Stimulated activated CD4-positive, alpha-beta T cell treated with anti-CD3 and anti-CD28 coated beads, Interleukin-15, amount 100 ng/mL, for 1 hour (primary cell): ENCODE results near the gene TPK1.
"Not testable (repeated sequence)": the region's sequence is repeated elsewhere in the genome, so short reads cannot be mapped to it uniquely, and the experiment has no call there.

Experiments used
- DNase-seq, 2 donors: peaks; one replicate each; pipeline ENCODE4 v3.0.0-alpha.2; 2020; ENCODE audit warnings: low read depth in 1 of 2, low spot score in 1 of 2

The TPK1 gene

DNA sequence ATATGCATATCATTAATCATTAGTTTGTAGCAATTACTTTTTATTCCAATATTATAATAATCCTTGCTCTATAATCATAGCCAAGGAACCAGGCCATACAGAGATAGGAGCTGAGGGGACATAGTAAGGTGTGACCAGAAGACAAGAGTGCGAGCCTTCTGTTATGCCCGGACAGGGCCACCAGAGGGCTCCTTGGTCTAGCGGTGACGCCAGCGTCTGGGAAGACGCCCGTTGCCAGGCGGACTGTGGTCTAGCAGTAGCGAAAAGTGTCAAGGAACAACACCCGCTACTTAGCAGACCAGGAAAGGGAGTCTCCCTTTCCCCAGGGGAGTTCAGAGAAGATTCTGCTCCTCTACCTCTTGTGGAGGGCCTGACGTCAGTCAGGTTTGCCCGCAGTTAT is 109.0 kb downstream of the TPK1 start:
- DNase-seq: not testable (repeated sequence)

DNA sequence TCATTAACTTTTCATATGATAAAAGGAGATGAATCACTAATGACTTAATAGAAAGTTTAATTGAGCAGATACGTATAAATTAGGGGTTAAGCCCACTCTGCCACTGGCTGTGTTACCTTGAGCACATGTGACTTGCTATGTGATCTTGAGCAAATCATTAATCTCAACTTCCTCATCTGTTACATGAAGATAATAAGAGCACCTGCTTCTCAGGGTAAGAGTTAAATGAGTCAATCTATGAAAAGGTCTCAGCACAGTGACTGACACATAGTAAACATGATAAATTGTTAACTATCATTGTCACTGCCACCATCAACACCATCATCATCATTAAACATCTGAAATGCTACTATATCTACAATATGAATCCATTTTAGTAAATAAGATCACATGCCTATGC is 110.8 kb downstream of the TPK1 start:
- no peak for DNase-seq

DNA sequence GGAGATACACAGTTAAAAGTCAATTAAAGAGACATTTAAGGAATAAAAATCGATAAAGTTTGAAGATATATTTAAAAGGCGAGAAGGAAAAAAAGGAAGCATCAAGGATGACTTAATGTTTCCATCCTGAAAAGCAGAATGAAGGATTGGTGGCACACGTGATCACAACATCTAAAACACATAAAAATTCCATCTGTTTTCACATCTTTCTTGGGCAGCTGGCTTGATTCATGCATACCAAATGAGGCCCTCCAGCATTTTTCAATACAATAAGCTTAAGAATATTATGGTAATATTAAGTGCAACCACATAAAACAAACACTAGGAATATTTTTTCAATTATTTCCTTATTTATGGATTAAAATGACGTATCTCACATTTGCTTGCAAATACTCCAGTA is 112.6 kb downstream of the TPK1 start:
- DNase-seq: no peak

DNA sequence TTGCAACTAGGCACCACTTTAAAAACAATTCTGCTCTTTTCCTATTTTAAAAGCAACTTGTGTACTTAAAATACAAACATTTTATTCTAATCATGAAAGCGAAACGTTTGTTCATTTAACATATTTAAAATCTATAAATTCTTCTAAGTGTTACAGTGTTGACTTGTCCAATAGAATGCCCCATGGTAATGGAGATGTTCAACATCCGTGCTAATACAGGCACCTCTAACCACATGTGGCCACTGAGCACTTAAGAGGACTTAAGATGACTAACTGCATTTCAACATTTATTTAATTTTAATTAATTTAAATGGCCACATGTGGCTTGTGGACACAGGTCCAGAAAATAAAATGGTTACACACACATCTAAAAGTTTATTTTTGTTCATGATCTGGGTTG is 115.1 kb downstream of the TPK1 start:
- no peak for DNase-seq

DNA sequence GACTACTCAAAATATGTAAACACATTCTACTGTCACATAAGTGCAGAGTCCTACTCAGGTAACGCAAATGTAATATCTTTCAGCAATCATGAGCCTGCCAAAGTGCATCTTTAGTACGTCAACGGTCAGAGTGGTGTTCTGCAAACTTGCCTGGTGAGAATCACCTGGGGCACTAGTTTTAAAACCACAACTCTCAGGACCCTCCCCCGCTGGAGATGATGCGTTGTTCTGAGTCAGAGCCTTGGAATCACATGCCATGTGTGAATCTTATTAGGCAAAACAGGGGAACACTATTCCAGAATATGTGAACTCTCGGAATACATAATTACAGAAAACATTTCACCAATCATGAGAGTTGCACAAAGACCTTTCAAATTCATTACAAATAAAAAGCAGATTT is 115.7 kb downstream of the TPK1 start:
- DNase-seq: no peak

DNA sequence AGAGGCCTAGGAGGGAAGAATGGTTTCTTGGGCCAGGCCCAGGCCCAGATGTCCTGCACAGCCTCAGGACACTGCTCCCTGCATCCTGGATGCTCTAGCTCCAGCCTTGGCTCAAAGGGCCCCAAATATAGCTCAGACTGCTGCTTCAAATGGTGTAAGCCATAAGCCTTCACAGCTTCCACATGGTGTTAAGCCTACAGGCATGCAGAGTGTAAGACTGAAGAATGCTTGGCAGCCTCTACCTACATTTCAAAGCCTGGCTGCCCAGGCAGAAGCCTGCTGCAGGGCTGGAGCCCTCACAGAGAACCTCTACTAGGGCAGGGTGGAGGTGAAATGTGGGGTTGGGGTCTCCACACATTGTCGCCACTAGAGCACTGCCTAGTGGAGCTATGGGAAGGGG is 118.1 kb downstream of the TPK1 start:
- DNase-seq: no peak

DNA sequence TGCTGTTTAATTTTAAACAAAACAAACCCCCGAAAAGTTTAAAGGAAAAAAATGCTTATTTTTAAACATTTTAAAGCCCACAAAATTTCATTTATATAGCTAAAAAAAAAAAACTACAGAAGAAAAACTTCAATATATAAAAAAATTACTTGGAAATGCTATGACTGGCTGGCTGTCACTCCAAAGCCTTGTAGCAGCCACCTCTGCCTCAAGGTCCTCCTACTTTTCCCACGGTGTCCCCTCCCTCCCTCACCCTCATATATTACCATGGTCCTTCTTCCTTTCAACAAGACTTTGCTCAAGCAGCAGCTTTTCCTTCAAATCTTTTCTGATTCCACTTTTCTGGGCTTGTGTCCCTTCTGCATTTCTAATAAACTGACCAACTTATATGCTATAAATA is 122.0 kb downstream of the TPK1 start:
- DNase-seq: no peak

DNA sequence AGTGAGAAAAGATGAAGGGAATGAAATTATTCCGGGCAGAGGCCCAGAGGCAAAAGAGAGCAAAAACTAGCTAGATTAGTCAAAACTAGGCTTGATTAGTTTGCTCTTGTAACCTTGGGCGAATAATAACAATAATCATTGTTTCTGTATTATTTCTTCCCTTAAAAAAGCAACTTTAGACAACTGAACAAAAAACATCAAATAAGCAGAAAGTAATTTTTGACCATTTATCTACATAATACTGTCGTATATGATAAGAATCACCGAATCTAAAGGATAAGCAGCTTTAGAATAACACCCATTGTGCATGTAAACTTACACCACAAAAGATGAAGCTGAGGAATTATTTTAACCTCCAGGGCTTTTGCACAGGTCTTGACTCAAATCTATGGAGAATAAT is 125.1 kb downstream of the TPK1 start:
- no peak for DNase-seq

DNA sequence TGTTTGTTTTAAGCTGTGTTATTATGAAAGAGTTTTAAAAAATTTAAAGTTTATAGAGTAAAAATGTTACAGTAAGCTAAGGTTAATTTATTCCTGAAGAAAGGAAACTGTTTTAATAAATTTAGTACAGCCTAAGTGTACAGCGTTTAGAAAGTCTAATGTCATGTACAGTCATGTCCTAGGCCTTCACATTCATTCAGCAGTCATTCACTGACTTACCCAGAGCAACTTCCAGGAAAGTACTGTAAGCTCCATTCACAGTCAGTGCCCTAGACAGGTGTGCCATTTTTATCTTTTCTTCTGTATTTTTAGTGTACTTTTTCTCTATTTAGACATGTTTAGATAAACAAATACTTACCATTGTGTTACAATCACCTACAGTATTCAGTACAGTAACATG is 126.8 kb downstream of the TPK1 start:
- DNase-seq: no peak

DNA sequence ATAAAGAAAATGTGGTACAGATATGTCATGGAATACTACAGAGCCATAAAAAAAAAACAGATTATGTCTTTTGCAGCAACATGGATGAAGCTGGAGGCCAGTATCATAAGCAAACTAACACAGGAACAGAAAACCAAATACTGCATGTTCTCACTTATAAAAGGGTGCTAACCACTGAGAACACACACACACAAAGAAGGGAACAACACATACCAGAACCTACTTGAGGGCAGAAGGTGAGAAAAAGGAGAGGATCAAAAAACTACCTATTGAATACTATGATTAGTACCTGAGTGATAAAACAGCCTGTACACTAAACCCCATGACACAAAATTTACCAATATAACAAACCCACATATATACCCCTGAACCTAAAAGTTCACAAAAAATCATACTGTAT is 144.6 kb downstream of the TPK1 start:
- no peak for DNase-seq

DNA sequence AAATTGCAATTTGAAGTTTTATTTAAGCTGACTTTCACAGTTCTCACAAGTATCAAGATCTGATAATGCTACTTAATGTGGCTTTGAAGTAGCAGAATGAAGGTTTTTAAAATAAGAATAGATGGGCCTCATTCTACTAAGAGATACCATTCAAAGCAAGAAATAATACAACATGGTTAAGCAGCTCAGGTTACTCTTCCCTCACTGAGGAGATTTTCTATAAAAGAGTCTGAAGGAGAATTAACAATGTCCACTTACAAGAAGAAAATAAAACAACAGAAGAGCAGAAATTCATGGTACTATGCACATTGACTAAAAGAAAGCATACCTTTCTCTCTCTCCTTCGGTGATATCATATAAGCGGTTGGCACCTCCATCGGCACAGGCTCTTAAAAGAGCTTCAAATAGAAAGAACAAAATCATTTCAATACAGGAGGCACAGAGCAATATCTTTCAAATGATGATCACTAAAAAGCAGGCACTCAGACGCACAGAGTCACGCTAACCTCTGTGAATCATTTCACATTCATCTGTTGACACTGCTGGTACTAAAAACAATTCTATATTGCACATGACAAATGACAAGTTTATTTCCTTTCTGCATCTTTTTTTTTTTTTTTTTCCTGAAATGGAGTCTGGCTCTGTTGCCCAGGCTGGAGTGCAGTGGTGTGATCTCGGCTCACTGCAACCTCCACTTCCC is 153.1 kb downstream of the TPK1 start:
- DNase-seq: no peak

DNA sequence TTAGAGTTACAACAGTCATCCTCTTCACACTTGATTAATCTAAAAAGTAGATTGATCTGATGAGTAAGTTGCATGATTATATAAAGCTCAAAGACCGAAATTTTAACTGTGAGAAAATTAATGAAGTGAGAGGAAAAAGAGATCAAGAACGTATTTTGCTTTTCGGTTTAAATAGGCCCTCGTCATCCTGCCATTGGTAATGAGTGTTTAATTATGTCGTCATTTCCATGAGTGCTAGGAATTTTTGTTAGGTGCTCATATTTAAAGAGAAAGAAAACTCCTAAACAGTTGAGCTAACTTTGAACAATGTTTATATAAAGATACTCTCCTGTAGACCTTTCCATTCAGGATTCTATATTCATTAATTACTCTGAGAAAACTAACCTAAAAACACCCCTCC is 159.4 kb downstream of the TPK1 start:
- DNase-seq: no peak

DNA sequence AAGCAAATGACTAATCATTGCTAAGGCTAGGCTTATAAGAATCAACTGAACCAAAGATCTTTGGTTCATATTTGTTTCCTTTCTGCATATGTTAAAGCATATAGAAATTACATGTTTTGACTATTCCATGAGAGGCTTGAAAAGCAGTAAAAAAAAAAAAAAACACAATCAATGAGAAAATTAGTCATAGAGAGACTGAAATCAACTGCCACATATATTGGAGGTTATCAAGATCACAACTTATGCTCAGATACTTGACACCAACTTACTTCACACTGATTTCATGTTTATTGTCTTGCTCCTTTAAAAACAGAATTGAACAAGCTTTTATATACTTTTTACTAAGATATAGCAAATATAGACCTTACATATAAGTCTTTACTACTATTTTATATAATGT is 161.3 kb downstream of the TPK1 start:
- DNase-seq: no peak

DNA sequence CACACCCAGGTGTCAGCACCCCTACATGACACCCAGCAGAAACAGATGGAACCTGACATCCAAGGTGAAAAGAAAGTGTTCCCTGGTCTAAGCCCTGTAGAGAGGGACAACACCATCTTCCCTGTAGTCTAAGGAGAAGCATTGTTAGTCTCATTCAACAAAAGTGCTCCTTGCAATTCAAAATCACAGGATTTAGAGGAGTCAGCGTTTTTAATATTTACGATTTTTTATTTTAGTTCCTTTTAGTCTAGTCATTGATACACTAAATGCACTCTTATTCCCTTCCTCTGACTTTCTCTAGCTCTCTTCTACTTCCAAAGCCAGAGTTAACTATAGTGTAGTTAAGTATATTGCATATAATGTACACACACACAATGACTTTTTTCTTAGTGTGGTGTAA is 163.0 kb downstream of the TPK1 start:
- DNase-seq: no peak

DNA sequence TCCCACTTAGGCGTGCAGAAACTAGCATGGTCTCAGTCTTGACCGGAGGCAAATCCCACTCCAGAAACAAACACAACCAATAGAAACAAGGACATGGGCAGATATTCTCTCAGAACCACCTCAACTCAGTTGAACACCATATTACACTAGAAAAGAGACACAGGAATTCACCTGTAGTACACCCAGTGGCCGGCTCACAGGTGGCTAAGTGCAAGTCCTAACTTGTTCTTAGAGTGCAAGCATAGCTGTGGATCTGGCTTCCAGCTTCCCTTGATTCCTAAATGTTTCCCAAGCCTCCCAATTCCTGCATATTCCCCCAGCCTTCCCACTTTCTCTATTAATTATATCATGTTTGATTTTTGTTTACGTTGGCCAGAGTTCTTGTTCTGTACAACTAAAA is 164.4 kb downstream of the TPK1 start:
- no peak for DNase-seq

DNA sequence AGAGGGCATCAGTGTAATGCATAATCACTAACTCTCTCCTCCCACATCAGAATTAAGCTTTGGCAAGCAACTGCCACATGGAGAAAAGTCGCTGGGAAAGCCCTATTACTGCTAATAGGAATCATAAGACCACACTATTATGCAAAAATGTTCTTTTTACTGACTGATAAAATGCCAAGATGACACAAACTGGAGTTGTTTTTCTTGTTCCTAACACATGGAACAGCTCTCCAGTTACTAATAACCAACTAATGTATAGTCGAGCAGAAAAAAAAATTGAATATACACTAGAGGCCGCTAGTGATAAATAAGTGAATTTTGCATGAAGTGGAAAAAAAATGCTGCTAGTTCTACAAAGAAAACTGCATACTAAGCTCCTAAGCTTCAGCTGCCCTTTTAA is 165.6 kb downstream of the TPK1 start:
- no peak for DNase-seq

DNA sequence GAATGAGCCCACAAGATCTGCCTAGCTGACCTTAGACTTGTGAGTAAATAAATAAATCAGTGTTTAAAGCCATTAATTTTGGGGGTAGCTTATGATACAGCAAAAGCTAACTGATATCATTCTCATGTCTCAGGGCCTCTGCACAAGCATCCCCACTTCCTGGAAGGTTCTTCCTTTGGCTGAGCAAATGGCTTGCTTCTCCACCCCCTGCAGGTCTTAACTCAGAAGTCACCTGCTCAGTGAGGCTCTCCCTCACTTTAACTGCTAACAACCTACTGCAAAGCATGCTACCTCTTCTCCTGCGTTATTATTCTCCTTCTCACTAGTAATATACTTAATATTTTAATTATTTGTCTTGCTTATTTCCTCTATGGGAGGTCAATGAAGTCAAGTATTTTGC is 167.3 kb downstream of the TPK1 start:
- DNase-seq: no peak

DNA sequence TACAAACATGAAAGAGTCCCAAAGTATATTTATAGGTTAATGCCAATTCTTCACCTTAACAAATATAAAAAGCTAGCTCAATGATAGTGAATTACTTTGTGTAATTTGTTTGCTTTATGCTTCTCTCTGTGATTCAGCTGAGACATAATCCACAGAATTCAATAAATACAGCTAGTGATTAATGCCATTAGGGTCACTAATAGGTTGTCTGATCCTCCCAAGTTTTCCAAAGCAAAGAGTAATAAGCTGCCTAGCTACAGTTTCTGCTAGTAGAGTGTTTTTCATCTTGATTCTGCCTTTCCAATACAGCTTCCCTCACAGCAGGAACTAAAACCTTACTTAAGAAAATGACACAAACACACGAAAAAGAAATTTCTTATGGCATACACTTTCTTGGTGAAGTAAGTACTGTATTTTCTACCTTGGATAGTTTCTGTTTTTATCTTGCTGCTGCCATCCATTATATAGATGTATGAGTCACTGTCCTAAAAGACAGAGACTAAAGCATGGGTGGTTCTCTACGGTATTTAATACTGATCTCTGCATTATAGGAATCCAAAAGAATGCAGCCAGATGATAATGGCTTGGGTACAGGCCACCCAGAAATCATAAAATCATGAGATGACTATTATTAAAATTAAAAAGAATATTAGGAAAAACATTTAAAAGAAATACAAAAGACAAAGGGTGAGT is 170.0 kb downstream of the TPK1 start:
- no peak for DNase-seq

DNA sequence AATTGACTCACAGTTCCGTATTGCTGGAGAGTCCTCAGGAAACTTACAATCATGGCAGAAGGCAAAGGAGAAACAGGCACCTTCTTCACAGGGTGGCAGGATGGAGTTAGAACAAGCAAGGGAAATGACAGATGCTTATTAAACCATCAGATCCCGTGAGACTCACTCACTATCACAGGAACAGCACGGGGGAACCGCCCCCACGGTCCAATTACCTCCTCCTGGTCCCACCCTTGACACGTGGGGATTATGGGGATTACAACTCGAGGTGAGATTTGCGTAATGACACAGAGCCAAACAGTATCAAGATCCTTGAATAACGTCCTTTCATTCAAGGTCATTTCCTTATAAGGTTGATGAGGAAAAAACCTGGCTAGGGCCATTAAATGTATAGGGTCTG is 176.6 kb downstream of the TPK1 start:
- DNase-seq: no peak

DNA sequence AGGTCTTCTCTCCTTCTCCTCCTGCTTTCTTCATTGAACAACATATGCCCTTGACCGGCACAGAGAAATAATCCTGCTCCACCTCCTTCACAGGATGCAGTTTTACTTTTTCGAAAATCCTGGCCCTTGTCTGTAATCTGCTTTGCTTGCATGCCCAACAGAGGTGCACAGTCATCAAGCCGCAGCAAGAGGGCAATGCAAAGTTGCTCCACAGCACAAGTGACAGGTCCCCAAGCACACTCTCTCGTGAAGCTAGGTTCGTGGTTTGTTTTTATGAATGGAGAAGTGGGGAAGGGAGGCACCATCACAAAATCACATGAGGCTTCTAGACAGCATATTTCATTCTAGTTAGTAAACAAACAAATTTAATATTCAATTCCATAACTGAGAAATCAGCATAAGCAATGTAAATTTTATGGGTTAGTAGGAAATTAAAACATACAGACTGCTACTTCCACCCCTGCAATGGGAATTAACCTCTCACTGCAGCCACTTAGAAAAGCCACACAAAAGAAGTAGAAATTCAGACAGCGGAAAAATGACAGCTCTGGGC is 178.8 kb downstream of the TPK1 start:
- no peak for DNase-seq

DNA sequence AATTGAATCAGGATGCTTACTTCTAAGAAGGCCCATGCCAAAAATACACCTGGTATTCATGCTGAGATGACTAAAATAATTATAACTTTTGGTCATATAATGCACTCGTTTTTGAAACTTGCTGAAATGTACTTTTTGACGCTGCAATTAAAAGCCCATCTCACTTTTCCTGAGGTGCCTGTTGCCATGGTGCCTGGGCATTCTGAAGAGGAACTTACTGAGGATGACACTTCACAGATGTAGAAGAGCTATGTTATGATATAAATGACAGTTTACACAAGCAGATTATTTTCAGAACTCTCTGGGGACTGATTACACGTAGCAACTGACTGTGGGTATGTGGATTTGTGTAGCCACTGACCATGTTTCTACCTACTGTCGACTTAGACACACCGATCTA is 182.4 kb downstream of the TPK1 start:
- no peak for DNase-seq

DNA sequence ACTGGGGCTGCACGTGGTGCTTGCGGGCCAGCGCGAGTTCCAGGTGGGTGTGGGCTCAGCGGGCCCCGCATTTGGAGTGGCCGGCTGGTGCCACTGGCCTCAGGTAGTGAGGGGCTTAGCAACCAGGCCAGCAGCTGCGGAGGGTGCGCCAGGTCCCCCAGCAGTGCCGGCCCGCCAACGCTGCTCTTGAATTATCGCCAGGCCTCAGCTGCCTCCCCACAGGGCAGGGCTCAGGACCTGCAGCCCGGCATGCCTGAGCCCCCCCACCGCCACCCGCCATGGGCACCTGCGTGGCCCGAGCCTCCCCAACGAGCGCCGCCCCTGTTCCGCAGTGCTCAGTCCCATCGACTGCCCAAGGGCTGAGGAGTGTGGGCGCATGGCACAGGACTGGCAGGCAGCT is 185.4 kb downstream of the TPK1 start:
- no peak for DNase-seq

DNA sequence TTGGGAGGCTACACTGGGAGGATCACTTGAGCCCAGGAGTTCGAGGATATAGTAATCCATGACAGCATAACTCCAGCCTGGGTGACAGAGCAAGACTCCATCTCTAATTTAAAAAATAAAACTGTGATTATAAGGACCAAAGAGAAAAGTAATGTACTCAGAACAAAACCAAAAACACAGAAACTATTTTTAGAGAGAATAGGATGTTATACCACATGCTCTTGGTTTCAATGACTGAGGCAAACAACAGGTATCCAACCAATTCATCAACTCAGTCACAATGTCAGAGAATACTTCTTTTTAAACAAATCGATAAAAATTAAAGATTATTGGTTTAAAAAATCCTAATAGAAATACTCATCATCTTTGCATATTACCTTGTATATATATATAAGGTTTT is 186.7 kb downstream of the TPK1 start:
- DNase-seq: no peak
